ENCODE measurements around the gene ALDH8A1.

The ALDH8A1 gene

GRCh38 chr6:134949927-134950326 is at the start of gene ALDH8A1:
Gene ALDH8A1 (minus strand): TSS chr6:134950101. CDS start chr6:134950053, 48 bp downstream.
- DNase-seq (ENCODE audit: low read depth) = no peak
- H3K4me3 ChIP-seq (ENCODE audit: low read depth, low read length) = no peak within 1 kb of the TSS
- no peak for TF ChIP-seq CTCF (IDR thresholded peaks at IDR 0.05; ENCODE audit: control insufficient read depth, extremely low read depth, insufficient read depth)

- H3K4me3 ChIP-seq (ENCODE audit: low read depth, low read length) = no peak overlapping the region
- DNase-seq (ENCODE audit: low read depth) = no peak
- no peak for TF ChIP-seq CTCF (IDR thresholded peaks at IDR 0.05; ENCODE audit: control insufficient read depth, extremely low read depth, insufficient read depth)
Measured at GRCh38 chr6:134999107-134999506, 49.2 kb upstream of the ALDH8A1 start.

- no peak for DNase-seq (ENCODE audit: low read depth)
- TF ChIP-seq CTCF (IDR thresholded peaks at IDR 0.05; ENCODE audit: control insufficient read depth, extremely low read depth, insufficient read depth) = no peak
- H3K4me3 ChIP-seq (ENCODE audit: low read depth, low read length) = no peak overlapping the region
Measured at GRCh38 chr6:134997133-134997995, 47.5 kb upstream of the ALDH8A1 start.

GRCh38 chr6:134995536-134995935 is 45.6 kb upstream of the ALDH8A1 start:
- no peak for DNase-seq (ENCODE audit: low read depth)
- H3K4me3 ChIP-seq (ENCODE audit: low read depth, low read length) = no peak overlapping the region
- no peak for TF ChIP-seq CTCF (IDR thresholded peaks at IDR 0.05; ENCODE audit: control insufficient read depth, extremely low read depth, insufficient read depth)

GRCh38 chr6:134994431-134994830 is 44.5 kb upstream of the ALDH8A1 start:
- TF ChIP-seq CTCF (IDR thresholded peaks at IDR 0.05; ENCODE audit: control insufficient read depth, extremely low read depth, insufficient read depth) = no peak
- no peak for DNase-seq (ENCODE audit: low read depth)
- no peak overlapping the region for H3K4me3 ChIP-seq (ENCODE audit: low read depth, low read length)

GRCh38 chr6:134992155-134992554 is 42.3 kb upstream of the ALDH8A1 start:
- TF ChIP-seq CTCF (IDR thresholded peaks at IDR 0.05; ENCODE audit: control insufficient read depth, extremely low read depth, insufficient read depth) = no peak
- no peak overlapping the region for H3K4me3 ChIP-seq (ENCODE audit: low read depth, low read length)
- no peak for DNase-seq (ENCODE audit: low read depth)

GRCh38 chr6:134990262-134990661 is 40.4 kb upstream of the ALDH8A1 start:
- no peak for TF ChIP-seq CTCF (IDR thresholded peaks at IDR 0.05; ENCODE audit: control insufficient read depth, extremely low read depth, insufficient read depth)
- DNase-seq (ENCODE audit: low read depth) = no peak
- no peak overlapping the region for H3K4me3 ChIP-seq (ENCODE audit: low read depth, low read length)
